Measurements from ENCODE around the gene AFG3L2. TPM values are rescaled to one million over a fixed set of nuclear protein-coding genes. Genes with fewer than 3 reads are reported as not detected.

Gene AFG3L2
- total and polyA plus RNA-seq, 2 of the 13 experiments (the other 11 are each of a cell fraction or from before 2014, with no cell fraction given), result 28.6 to 86.9 TPM

DNA sequence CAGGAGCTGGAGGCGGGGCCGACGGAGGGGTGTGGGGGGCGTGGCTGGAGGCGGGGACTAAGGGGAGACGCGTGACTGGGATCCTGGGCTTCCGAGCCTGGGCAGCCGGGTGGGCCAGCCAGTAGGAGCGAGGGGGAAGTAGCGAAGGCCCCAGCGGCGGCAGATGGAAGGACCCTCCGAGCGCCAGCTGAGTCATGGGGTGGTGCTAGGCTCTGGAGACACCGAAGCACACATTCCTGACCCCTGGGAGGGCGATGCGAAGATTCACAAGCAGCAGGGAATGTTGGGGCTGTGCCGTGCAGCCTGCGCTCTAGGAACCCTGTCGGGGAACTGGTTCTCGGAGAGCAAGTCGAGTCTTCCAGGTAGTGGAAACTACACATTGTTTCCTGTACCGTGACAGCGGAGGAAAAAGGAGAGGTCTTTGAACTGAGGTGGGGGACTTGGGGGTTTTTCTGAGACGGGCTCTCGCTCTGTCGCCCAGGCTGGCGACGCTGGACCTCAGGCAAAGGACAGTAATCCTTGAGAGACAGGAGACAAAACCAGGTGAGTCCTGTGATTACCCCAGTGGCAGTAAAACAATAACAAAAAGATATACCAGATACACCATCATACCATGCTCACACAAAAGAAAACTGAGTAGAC, 650 bp upstream of the AFG3L2 start (continued):
- TF ChIP-seq, protein P1, sequence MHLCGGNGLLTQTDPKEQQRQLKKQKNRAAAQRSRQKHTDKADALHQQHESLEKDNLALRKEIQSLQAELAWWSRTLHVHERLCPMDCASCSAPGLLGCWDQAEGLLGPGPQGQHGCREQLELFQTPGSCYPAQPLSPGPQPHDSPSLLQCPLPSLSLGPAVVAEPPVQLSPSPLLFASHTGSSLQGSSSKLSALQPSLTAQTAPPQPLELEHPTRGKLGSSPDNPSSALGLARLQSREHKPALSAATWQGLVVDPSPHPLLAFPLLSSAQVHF (CRISPR knock-in tag; IDR thresholded peaks at IDR 0.05), result no peak
- peak; percentile 56 for TF ChIP-seq HDAC1 (CRISPR knock-in tag; IDR thresholded peaks at IDR 0.05)
- TF ChIP-seq SAP130 (CRISPR knock-in tag; IDR thresholded peaks at IDR 0.05; ENCODE audit: low read depth), result peak; percentile 85
- no peak for TF ChIP-seq KMT2B (CRISPR knock-in tag; IDR thresholded peaks at IDR 0.05)
- TF ChIP-seq TCF12 (IDR thresholded peaks at IDR 0.05), result no peak
- TF ChIP-seq TCF12 (CRISPR knock-in tag; IDR thresholded peaks at IDR 0.05), result no peak
- TF ChIP-seq MEIS2 (CRISPR knock-in tag; IDR thresholded peaks at IDR 0.05), result no peak; the same call in 1 of the 2 replicates
- TF ChIP-seq PRPF4 (IDR thresholded peaks at IDR 0.05; ENCODE audit: low read depth, low read length, poor library complexity, severe bottlenecking), result no peak
- 0 out of 2 replicates have a peak, but pooled peaks have one; percentile 9 for TF ChIP-seq ZNF790 (CRISPR knock-in tag; IDR thresholded peaks at IDR 0.05; ENCODE audit: borderline replicate concordance)
- no peak for TF ChIP-seq CBX2 (IDR thresholded peaks at IDR 0.05; ENCODE audit: low read depth, low read length)
- no peak for TF ChIP-seq CBX2 (CRISPR knock-in tag; IDR thresholded peaks at IDR 0.05; ENCODE audit: low read depth)
- TF ChIP-seq, protein P2, sequence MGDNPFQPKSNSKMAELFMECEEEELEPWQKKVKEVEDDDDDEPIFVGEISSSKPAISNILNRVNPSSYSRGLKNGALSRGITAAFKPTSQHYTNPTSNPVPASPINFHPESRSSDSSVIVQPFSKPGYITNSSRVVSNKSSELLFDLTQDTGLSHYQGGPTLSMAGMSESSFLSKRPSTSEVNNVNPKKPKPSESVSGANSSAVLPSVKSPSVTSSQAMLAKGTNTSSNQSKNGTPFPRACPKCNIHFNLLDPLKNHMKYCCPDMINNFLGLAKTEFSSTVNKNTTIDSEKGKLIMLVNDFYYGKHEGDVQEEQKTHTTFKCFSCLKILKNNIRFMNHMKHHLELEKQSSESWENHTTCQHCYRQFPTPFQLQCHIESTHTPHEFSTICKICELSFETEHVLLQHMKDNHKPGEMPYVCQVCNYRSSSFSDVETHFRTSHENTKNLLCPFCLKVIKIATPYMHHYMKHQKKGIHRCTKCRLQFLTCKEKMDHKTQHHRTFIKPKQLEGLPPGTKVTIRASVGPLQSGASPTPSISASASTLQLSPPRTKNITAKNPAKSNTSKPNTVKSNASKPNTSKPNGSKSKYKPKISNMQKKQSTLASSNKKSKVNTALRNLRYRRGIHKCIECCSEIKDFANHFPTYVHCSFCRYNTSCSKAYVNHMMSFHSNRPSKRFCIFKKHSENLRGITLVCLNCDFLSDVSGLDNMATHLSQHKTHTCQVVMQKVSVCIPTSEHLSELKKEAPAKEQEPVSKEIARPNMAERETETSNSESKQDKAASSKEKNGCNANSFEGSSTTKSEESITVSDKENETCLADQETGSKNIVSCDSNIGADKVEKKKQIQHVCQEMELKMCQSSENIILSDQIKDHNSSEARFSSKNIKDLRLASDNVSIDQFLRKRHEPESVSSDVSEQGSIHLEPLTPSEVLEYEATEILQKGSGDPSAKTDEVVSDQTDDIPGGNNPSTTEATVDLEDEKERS (CRISPR knock-in tag; IDR thresholded peaks at IDR 0.05), result peak; percentile 52; the same call in 1 of the 2 replicates
- TF ChIP-seq PHF21A (CRISPR knock-in tag; IDR thresholded peaks at IDR 0.05), result no peak; the same call in 1 of the 2 replicates
- TF ChIP-seq ZNF44 (CRISPR knock-in tag; IDR thresholded peaks at IDR 0.05), result no peak
- no peak for TF ChIP-seq NPAS2 (CRISPR knock-in tag; IDR thresholded peaks at IDR 0.05; ENCODE audit: borderline replicate concordance)
- peak; percentile 59; the same call in 1 of the 2 replicates for TF ChIP-seq ZNF263 (CRISPR knock-in tag; IDR thresholded peaks at IDR 0.05)
- no peak for TF ChIP-seq ZFP1 (CRISPR knock-in tag; IDR thresholded peaks at IDR 0.05)
- TF ChIP-seq ARNT2 (CRISPR knock-in tag; IDR thresholded peaks at IDR 0.05; ENCODE audit: low read depth), result no peak
- TF ChIP-seq SALL2 (CRISPR knock-in tag; IDR thresholded peaks at IDR 0.05), result no peak
- TF ChIP-seq ZNF24 (IDR thresholded peaks at IDR 0.05), result no peak
- TF ChIP-seq AGO2 (optimal IDR thresholded peaks at IDR 0.05; ENCODE audit: low read depth, low read length), result no peak
- TF ChIP-seq, protein P3, sequence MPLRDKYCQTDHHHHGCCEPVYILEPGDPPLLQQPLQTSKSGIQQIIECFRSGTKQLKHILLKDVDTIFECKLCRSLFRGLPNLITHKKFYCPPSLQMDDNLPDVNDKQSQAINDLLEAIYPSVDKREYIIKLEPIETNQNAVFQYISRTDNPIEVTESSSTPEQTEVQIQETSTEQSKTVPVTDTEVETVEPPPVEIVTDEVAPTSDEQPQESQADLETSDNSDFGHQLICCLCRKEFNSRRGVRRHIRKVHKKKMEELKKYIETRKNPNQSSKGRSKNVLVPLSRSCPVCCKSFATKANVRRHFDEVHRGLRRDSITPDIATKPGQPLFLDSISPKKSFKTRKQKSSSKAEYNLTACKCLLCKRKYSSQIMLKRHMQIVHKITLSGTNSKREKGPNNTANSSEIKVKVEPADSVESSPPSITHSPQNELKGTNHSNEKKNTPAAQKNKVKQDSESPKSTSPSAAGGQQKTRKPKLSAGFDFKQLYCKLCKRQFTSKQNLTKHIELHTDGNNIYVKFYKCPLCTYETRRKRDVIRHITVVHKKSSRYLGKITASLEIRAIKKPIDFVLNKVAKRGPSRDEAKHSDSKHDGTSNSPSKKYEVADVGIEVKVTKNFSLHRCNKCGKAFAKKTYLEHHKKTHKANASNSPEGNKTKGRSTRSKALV (CRISPR knock-in tag; IDR thresholded peaks at IDR 0.05), result peak; percentile 74; the same call in 1 of the 2 replicates
- TF ChIP-seq ZNF549 (CRISPR knock-in tag; IDR thresholded peaks at IDR 0.05), result no peak
- peak; percentile 79 for TF ChIP-seq TGIF2 (CRISPR knock-in tag; IDR thresholded peaks at IDR 0.05)
- TF ChIP-seq ZNF496 (CRISPR knock-in tag; IDR thresholded peaks at IDR 0.05; ENCODE audit: insufficient replicate concordance), result no peak

All from HepG2 (cell line).